PC-9 (cell line): ENCODE results near the gene MPHOSPH9.

Experiments used
- EZH2 ChIP-seq: fragments of 200-600 bp; sonication (generic); IDR thresholded peaks from 2 replicates; pipeline ENCODE4 v1.8.0; 2017; ENCODE audit warnings: antibody characterized with exemption, low read depth
- TF ChIP-seq, protein P1 (sequence below): fragments of 200-600 bp; sonication (generic); conservative IDR thresholded peaks from 2 replicates; pipeline ENCODE4 v1.6.1; 2017; ENCODE audit warnings: mixed run types, antibody characterized with exemption, mild to moderate bottlenecking, moderate library complexity

DNA sequence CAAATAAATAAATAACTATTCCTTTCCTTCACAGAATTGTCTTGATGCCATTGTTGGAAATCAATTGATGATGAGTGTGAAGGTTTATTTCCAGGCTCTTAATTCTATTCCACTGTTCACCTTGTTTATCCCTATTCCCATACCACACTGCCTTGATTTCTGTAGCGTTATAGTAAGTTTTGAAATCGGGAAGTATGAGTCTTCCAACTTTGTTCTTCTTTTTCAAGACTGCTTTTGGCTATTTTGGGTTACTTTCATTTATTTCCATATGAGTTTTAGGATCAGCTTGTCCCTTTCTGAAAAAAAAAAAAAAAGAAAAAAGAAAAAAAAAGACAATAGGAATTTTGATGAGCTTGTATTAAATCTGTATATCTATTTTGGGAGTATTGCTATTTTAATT lies 48.0 kb upstream of the MPHOSPH9 start:
- TF ChIP-seq, protein P1, sequence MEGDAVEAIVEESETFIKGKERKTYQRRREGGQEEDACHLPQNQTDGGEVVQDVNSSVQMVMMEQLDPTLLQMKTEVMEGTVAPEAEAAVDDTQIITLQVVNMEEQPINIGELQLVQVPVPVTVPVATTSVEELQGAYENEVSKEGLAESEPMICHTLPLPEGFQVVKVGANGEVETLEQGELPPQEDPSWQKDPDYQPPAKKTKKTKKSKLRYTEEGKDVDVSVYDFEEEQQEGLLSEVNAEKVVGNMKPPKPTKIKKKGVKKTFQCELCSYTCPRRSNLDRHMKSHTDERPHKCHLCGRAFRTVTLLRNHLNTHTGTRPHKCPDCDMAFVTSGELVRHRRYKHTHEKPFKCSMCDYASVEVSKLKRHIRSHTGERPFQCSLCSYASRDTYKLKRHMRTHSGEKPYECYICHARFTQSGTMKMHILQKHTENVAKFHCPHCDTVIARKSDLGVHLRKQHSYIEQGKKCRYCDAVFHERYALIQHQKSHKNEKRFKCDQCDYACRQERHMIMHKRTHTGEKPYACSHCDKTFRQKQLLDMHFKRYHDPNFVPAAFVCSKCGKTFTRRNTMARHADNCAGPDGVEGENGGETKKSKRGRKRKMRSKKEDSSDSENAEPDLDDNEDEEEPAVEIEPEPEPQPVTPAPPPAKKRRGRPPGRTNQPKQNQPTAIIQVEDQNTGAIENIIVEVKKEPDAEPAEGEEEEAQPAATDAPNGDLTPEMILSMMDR = no peak
- TF ChIP-seq EZH2 = no peak
